ENCODE data around the gene SLC5A11. TPM values are rescaled to one million over a fixed set of nuclear protein-coding genes. Genes with fewer than 3 reads are reported as not detected.

The SLC5A11 gene
- total and polyA plus RNA-seq, 5 donors from 2014 or later: not detected

DNA sequence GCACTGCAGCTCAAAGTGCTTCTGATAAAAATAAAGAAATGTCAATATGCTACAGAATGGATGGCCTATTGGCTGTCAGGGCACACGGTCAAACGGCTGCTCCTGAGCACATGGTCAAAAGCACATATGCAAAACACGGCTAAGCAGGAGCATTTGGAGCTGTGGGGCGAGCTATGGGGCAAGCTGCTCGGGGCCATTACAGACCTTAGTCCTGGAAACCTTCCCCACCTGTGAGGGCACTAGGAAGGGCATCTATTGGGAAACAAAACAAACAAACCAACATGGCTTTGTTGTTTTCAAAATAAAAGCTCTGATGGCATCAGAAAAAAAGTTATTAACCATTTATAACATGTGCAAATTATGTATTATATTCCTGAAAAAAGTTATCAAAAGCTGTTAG, 83.6 kb downstream of the SLC5A11 start:
- Mint-ChIP-seq H3K36me3 (peaks cover 25% of the 10 kb centered on the region), H3K27ac (no peak overlapping the region), H3K4me1 (peaks cover 0 to 3% (median 0%) of the 10 kb centered on the region in 4 donors), H3K4me3 (no peak overlapping the region), H3K9me3 (no peaks in the 10 kb centered on the region), H3K27me3 (no peaks in the 10 kb centered on the region)
- H3K4me1 ChIP-seq (ENCODE audit: control insufficient read depth, insufficient read depth, low read length, poor library complexity, severe bottlenecking): no peaks in the 10 kb centered on the region
- no peak for ATAC-seq (ENCODE audit: low read depth in 2 of 2)
- DNase-seq: no peak
- H3K4me3 ChIP-seq (ENCODE audit: low read depth, low read length): no peak overlapping the region
- no peaks in the 10 kb centered on the region for H3K9me3 ChIP-seq (ENCODE audit: control insufficient read depth in 2 of 2, low read length in 2 of 2)
- H3K27ac ChIP-seq (ENCODE audit: insufficient read depth, low read length, poor library complexity, severe bottlenecking): no peak overlapping the region
- H3K36me3 ChIP-seq (ENCODE audit: control insufficient read depth, insufficient read depth, low read length): peaks cover 75% of the 10 kb centered on the region
- no peaks in the 10 kb centered on the region for H3K27me3 ChIP-seq (ENCODE audit: control insufficient read depth, insufficient read depth, low read length)

DNA sequence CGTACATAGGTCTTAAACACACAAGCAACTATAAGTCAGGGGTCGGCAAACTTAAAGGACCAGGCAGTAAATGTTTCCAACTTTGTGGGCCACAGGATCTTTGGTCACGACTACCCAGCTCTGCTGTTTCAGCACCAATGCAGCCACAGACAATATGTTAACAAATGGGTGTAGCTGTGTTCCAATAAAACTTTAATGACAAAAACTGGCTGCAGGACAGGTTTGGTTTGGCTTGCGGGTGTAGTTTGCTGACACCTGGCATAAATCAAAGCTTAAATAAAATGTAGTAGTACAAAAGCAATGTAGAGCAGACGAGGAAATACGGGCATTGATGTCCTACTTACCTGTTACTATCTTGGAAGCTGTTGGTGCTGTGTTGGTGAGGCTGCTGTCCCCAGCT, 84.7 kb downstream of the SLC5A11 start:
- Histone ChIP-seq H3K36me3 (ENCODE audit: control insufficient read depth, insufficient read depth, low read length) (peaks cover 83% of the 10 kb centered on the region), H3K27ac (ENCODE audit: insufficient read depth, low read length, poor library complexity, severe bottlenecking) (no peak overlapping the region), H3K4me1 (ENCODE audit: control insufficient read depth, insufficient read depth, low read length, poor library complexity, severe bottlenecking) (no peaks in the 10 kb centered on the region), H3K9me3 (ENCODE audit: control insufficient read depth in 2 of 2, low read length in 2 of 2) (no peaks in the 10 kb centered on the region), H3K27me3 (ENCODE audit: control insufficient read depth, insufficient read depth, low read length) (no peaks in the 10 kb centered on the region), H3K4me3 (ENCODE audit: low read depth, low read length) (no peak overlapping the region)
- H3K27ac Mint-ChIP-seq: peak overlapping the region in 1 of 3 donors; percentile 32
- DNase-seq (no peak), ATAC-seq (ENCODE audit: low read depth in 2 of 2) (no peak)
- H3K36me3 Mint-ChIP-seq: peaks cover 25% of the 10 kb centered on the region
- no peak overlapping the region for H3K4me3 Mint-ChIP-seq
- H3K27me3 Mint-ChIP-seq: no peaks in the 10 kb centered on the region
- no peaks in the 10 kb centered on the region for H3K9me3 Mint-ChIP-seq
- peaks cover 0 to 3% (median 0%) of the 10 kb centered on the region in 4 donors for H3K4me1 Mint-ChIP-seq

DNA sequence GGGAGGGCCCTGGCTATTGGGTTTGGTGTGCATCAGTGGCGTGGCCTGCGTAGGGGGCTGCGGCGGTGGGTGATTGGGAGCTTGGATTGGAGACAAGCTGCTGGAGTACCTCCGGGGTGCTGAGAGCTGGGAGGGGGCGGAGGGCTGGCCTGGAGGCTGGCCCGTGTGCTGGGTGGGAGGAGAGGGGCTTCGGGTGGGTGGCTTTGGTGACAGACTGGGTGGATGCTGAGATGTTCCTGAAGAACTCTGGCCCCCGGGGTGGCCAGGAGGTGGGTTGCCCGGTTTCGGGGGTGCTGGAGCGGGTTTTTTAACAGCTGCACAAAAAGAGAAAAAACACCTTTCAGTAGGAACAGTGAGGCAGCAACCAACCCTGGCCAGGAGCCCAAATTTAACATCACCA, 85.3 kb downstream of the SLC5A11 start:
- no peak for DNase-seq
- no peaks in the 10 kb centered on the region for H3K4me1 ChIP-seq (ENCODE audit: control insufficient read depth, insufficient read depth, low read length, poor library complexity, severe bottlenecking)
- no peaks in the 10 kb centered on the region for H3K9me3 ChIP-seq (ENCODE audit: control insufficient read depth in 2 of 2, low read length in 2 of 2)
- peaks cover 0 to 3% (median 0%) of the 10 kb centered on the region in 4 donors for H3K4me1 Mint-ChIP-seq
- no peak overlapping the region for H3K27ac Mint-ChIP-seq
- no peak overlapping the region for H3K4me3 Mint-ChIP-seq
- H3K36me3 ChIP-seq (ENCODE audit: control insufficient read depth, insufficient read depth, low read length): peaks cover 86% of the 10 kb centered on the region
- no peak overlapping the region for H3K4me3 ChIP-seq (ENCODE audit: low read depth, low read length)
- no peaks in the 10 kb centered on the region for H3K27me3 Mint-ChIP-seq
- peaks cover 25% of the 10 kb centered on the region for H3K36me3 Mint-ChIP-seq
- H3K9me3 Mint-ChIP-seq: no peaks in the 10 kb centered on the region
- no peaks in the 10 kb centered on the region for H3K27me3 ChIP-seq (ENCODE audit: control insufficient read depth, insufficient read depth, low read length)
- ATAC-seq (ENCODE audit: low read depth in 2 of 2): no peak
- H3K27ac ChIP-seq (ENCODE audit: insufficient read depth, low read length, poor library complexity, severe bottlenecking): no peak overlapping the region

DNA sequence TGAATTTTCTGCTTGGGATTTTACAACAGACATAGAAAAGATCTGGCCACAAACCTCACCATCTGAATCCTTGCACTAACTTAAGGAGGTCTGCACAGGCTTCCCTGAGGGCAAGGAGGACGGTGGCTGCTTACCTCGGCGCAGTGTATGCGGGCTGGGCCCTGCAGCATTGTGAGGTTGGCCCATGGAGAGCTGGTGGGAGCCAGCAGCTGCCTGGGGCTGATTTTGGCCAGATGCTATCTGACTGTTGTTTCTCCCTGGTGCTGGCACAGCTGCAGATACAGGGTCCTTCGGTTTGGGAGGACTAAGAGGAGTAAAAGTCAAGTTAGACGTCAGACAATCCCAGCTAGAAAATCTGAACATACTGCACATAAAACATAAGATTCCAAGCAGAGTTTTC, 89.6 kb downstream of the SLC5A11 start:
- Mint-ChIP-seq H3K27me3 (no peaks in the 10 kb centered on the region), H3K4me1 (peaks cover 0 to 3% (median 0%) of the 10 kb centered on the region in 4 donors), H3K27ac (peak overlapping the region in 1 of 3 donors; percentile 49), H3K4me3 (no peak overlapping the region), H3K36me3 (peaks cover 20% of the 10 kb centered on the region), H3K9me3 (no peaks in the 10 kb centered on the region)
- DNase-seq (no peak), ATAC-seq (ENCODE audit: low read depth in 2 of 2) (no peak)
- no peak overlapping the region for H3K27ac ChIP-seq (ENCODE audit: insufficient read depth, low read length, poor library complexity, severe bottlenecking)
- H3K4me1 ChIP-seq (ENCODE audit: control insufficient read depth, insufficient read depth, low read length, poor library complexity, severe bottlenecking): no peaks in the 10 kb centered on the region
- H3K27me3 ChIP-seq (ENCODE audit: control insufficient read depth, insufficient read depth, low read length): no peaks in the 10 kb centered on the region
- H3K9me3 ChIP-seq (ENCODE audit: control insufficient read depth in 2 of 2, low read length in 2 of 2): no peaks in the 10 kb centered on the region
- H3K36me3 ChIP-seq (ENCODE audit: control insufficient read depth, insufficient read depth, low read length): peaks cover 80% of the 10 kb centered on the region
- H3K4me3 ChIP-seq (ENCODE audit: low read depth, low read length): no peak overlapping the region

DNA sequence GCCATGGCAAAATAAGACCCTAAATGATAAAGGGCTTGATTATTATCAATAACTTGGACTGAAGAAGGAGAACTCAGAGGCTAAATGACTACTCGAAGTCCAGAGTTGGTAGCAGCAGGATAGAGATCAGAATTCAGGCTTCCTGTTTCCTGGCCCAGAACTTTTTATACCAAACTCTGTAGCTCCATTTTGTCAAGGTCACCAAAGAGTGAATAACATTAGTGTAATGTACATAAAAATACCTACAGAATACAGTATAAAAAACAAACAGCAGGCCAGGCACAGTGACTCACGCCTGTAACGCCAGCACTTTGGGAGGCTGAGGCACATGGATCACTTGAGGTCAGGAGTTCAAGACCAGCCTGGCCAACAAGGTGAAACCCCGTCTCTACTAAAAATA, 90.4 kb downstream of the SLC5A11 start:
- H3K9me3 ChIP-seq (ENCODE audit: control insufficient read depth in 2 of 2, low read length in 2 of 2): no peaks in the 10 kb centered on the region
- no peaks in the 10 kb centered on the region for H3K4me1 ChIP-seq (ENCODE audit: control insufficient read depth, insufficient read depth, low read length, poor library complexity, severe bottlenecking)
- no peak overlapping the region for H3K4me3 Mint-ChIP-seq
- peak overlapping the region in 1 of 3 donors; percentile 49 for H3K27ac Mint-ChIP-seq
- peaks cover 0 to 6% (median 0%) of the 10 kb centered on the region in 4 donors for H3K4me1 Mint-ChIP-seq
- H3K9me3 Mint-ChIP-seq: no peaks in the 10 kb centered on the region
- H3K4me3 ChIP-seq (ENCODE audit: low read depth, low read length): no peak overlapping the region
- H3K36me3 ChIP-seq (ENCODE audit: control insufficient read depth, insufficient read depth, low read length): peaks cover 80% of the 10 kb centered on the region
- H3K27me3 ChIP-seq (ENCODE audit: control insufficient read depth, insufficient read depth, low read length): no peaks in the 10 kb centered on the region
- ATAC-seq (ENCODE audit: low read depth in 2 of 2): no peak
- peaks cover 25% of the 10 kb centered on the region for H3K36me3 Mint-ChIP-seq
- H3K27ac ChIP-seq (ENCODE audit: insufficient read depth, low read length, poor library complexity, severe bottlenecking): no peak overlapping the region
- no peaks in the 10 kb centered on the region for H3K27me3 Mint-ChIP-seq
- no peak for DNase-seq

DNA sequence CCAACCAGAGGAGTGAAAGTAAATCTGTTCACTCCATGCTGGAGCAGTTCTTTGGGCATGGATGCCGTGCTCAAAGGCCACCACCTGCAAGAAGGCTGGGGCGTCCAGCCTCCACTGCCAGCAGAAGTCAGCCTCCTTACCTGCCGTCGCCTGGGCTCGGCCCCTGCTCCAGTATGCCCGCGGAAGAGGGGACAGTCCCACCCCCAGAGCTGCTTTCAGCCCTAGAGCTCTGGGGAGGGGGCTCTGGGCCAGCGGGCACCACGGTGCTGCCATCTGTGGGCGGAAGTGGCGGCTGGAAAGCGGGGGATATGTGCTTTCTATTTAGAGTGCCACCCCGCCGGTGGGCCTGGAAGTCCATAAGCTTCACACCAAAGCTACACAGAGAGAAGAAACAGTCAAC, 93.5 kb downstream of the SLC5A11 start:
- Histone ChIP-seq H3K36me3 (ENCODE audit: control insufficient read depth, insufficient read depth, low read length) (peaks cover 73% of the 10 kb centered on the region), H3K9me3 (ENCODE audit: control insufficient read depth in 2 of 2, low read length in 2 of 2) (no peaks in the 10 kb centered on the region), H3K4me3 (ENCODE audit: low read depth, low read length) (no peak overlapping the region), H3K27ac (ENCODE audit: insufficient read depth, low read length, poor library complexity, severe bottlenecking) (no peak overlapping the region), H3K4me1 (ENCODE audit: control insufficient read depth, insufficient read depth, low read length, poor library complexity, severe bottlenecking) (no peaks in the 10 kb centered on the region), H3K27me3 (ENCODE audit: control insufficient read depth, insufficient read depth, low read length) (no peaks in the 10 kb centered on the region)
- ATAC-seq (ENCODE audit: low read depth in 2 of 2) (no peak), DNase-seq (no peak)
- Mint-ChIP-seq H3K9me3 (no peaks in the 10 kb centered on the region), H3K4me1 (peaks cover 0 to 6% (median 0%) of the 10 kb centered on the region in 4 donors), H3K36me3 (peaks cover 35% of the 10 kb centered on the region), H3K27me3 (no peaks in the 10 kb centered on the region), H3K27ac (no peak overlapping the region), H3K4me3 (no peak overlapping the region)

DNA sequence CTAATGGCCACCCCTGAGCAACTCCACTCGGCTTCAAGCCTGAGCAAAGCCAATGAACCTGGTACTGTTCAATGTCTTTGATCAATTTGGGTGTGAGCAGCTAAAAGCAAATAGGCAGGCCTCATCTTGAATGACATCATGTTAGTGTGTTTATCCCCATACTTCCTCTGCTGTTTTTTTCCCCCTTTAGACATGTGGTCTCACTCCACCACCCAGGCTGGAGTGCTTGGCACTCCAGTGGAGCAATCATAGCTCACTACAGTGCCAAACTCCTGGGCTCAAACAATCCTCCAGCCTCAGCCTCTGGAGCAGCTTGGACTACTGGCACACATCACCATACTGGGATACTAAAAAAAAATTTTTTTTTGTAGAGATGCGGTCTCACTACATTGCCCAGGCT, 94.0 kb downstream of the SLC5A11 start:
- Histone ChIP-seq H3K36me3 (ENCODE audit: control insufficient read depth, insufficient read depth, low read length) (peaks cover 70% of the 10 kb centered on the region), H3K27ac (ENCODE audit: insufficient read depth, low read length, poor library complexity, severe bottlenecking) (no peak overlapping the region), H3K4me3 (ENCODE audit: low read depth, low read length) (no peak overlapping the region), H3K4me1 (ENCODE audit: control insufficient read depth, insufficient read depth, low read length, poor library complexity, severe bottlenecking) (no peaks in the 10 kb centered on the region), H3K27me3 (ENCODE audit: control insufficient read depth, insufficient read depth, low read length) (no peaks in the 10 kb centered on the region), H3K9me3 (ENCODE audit: control insufficient read depth in 2 of 2, low read length in 2 of 2) (no peaks in the 10 kb centered on the region)
- Mint-ChIP-seq H3K4me3 (no peak overlapping the region), H3K27ac (peak overlapping the region in 2 of 3 donors; percentile 80 to 83), H3K36me3 (peaks cover 35% of the 10 kb centered on the region), H3K4me1 (peaks cover 0 to 6% (median 0%) of the 10 kb centered on the region in 4 donors), H3K9me3 (no peaks in the 10 kb centered on the region), H3K27me3 (no peaks in the 10 kb centered on the region)
- ATAC-seq (ENCODE audit: low read depth in 2 of 2): no peak
- DNase-seq: no peak

DNA sequence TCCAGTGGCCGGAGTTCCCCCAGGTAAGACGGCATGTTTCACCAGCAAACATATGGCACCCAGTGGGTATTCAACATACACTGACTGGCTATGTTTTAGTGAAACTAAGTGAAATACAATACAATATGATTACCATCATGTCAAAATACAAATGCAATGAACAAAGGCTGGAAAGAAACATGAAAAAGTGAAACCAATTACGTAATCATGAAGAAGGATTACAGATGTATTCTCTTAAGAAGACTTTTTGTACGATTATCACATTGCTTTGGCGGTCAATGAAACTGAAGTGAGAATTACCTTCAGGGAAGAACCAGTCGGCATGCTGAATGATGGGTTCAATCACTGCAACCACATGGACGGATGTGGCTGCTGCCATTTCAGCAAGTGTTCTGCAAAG, 97.7 kb downstream of the SLC5A11 start:
- ATAC-seq (ENCODE audit: low read depth in 2 of 2) (no peak), DNase-seq (no peak)
- Mint-ChIP-seq H3K27ac (no peak overlapping the region), H3K27me3 (no peaks in the 10 kb centered on the region), H3K4me1 (peaks cover 0 to 8% (median 2%) of the 10 kb centered on the region in 4 donors), H3K4me3 (no peak overlapping the region), H3K36me3 (peaks cover 57% of the 10 kb centered on the region), H3K9me3 (no peaks in the 10 kb centered on the region)
- no peak overlapping the region for H3K27ac ChIP-seq (ENCODE audit: insufficient read depth, low read length, poor library complexity, severe bottlenecking)
- no peak overlapping the region for H3K4me3 ChIP-seq (ENCODE audit: low read depth, low read length)
- no peaks in the 10 kb centered on the region for H3K9me3 ChIP-seq (ENCODE audit: control insufficient read depth in 2 of 2, low read length in 2 of 2)
- H3K4me1 ChIP-seq (ENCODE audit: control insufficient read depth, insufficient read depth, low read length, poor library complexity, severe bottlenecking): no peaks in the 10 kb centered on the region
- H3K27me3 ChIP-seq (ENCODE audit: control insufficient read depth, insufficient read depth, low read length): no peaks in the 10 kb centered on the region
- H3K36me3 ChIP-seq (ENCODE audit: control insufficient read depth, insufficient read depth, low read length): peaks cover 76% of the 10 kb centered on the region

All from CD4-positive, CD25-positive, alpha-beta regulatory T cell (primary cell).